Neural cell (in vitro differentiated cells): ENCODE results near the gene UBE2QL1. TPM values are rescaled to one million over a fixed set of nuclear protein-coding genes. Genes with fewer than 3 reads are reported as not detected.

Experiments used
- H2AFZ ChIP-seq: fragments of 200-600, 300-800 bp; sonication (generic), shearing (Covaris generic); 2 replicates; pipeline ENCODE4 v1.6.0; 2014; ENCODE audit warnings: low read depth, mild to moderate bottlenecking, antibody characterized with exemption, low read length, moderate library complexity
- H3F3A ChIP-seq: fragments of 200-600 bp; shearing (Covaris generic); 2 replicates; pipeline ENCODE4 v1.6.1; 2016; ENCODE audit warnings: mild to moderate bottlenecking, moderate library complexity, mixed read lengths, antibody characterized with exemption, low read length; ENCODE audit not compliant: insufficient read depth, poor library complexity, severe bottlenecking
- H3K27ac ChIP-seq: fragments of 200-600, 300-800 bp; sonication (generic), shearing (Covaris generic); 2 replicates; pipeline ENCODE4 v1.5.1; 2014; ENCODE audit warnings: mild to moderate bottlenecking, low read length, moderate library complexity
- H3K27me3 ChIP-seq: fragments of 300-800, 200-600 bp; sonication (generic), shearing (Covaris generic); 2 replicates; pipeline ENCODE4 v1.6.0; 2014; ENCODE audit warnings: mild to moderate bottlenecking, low read depth, low read length, moderate library complexity; ENCODE audit not compliant: insufficient read depth
- H3K36me3 ChIP-seq: fragments of 300-800, 200-600 bp; sonication (generic), shearing (Covaris generic); 2 replicates; pipeline ENCODE4 v1.5.1; 2014; ENCODE audit warnings: mild to moderate bottlenecking, antibody characterized with exemption, low read length, moderate library complexity; ENCODE audit not compliant: insufficient read depth
- H3K4me2 ChIP-seq: fragments of 300-800, 200-600 bp; sonication (generic), shearing (Covaris generic); 2 replicates; pipeline ENCODE4 v1.6.0; 2014; ENCODE audit warnings: mild to moderate bottlenecking, low read length
- H3K4me3 ChIP-seq: fragments of 300-800, 200-600 bp; sonication (generic), shearing (Covaris generic); 2 replicates; pipeline ENCODE4 v1.5.1; 2014; ENCODE audit warnings: mild to moderate bottlenecking, low read length, moderate library complexity
- H3K79me2 ChIP-seq: fragments of 200-600 bp; shearing (Covaris generic); replicated peaks from 2 replicates; pipeline ENCODE4 v1.6.0; 2014; ENCODE audit warnings: mild to moderate bottlenecking, low read length, moderate library complexity; ENCODE audit not compliant: insufficient read depth
- H3K9ac ChIP-seq: fragments of 300-800, 200-600 bp; sonication (generic), shearing (Covaris generic); 2 replicates; pipeline ENCODE4 v1.6.1; 2016; ENCODE audit warnings: mild to moderate bottlenecking, low read length, mixed read lengths
- H3K9me2 ChIP-seq: fragments of 200-600 bp; shearing (Covaris generic); 2 replicates; pipeline ENCODE4 v1.6.1; 2016; ENCODE audit warnings: mild to moderate bottlenecking, low read length, mixed read lengths; ENCODE audit not compliant: insufficient read depth
- H3K9me3 ChIP-seq: fragments of 200-600, 300-800 bp; sonication (generic), shearing (Covaris generic); 2 replicates; pipeline ENCODE4 v1.6.1; 2016; ENCODE audit warnings: mild to moderate bottlenecking, mixed run types, low read length, moderate library complexity, mixed read lengths
- H4K20me1 ChIP-seq: fragments of 200-600 bp; shearing (Covaris generic); 2 replicates; pipeline ENCODE4 v1.6.1; 2016; ENCODE audit warnings: mild to moderate bottlenecking, mixed run types; ENCODE audit not compliant: insufficient read depth
- CTCF ChIP-seq: fragments of 450-650 bp; IDR thresholded peaks from 2 replicates; pipeline ENCODE4 v1.5.1; 2014; ENCODE audit warnings: antibody characterized with exemption, mild to moderate bottlenecking, moderate library complexity; ENCODE audit not compliant: poor library complexity, severe bottlenecking
- EP300 ChIP-seq: fragments of 450-650 bp; conservative IDR thresholded peaks from 2 replicates; pipeline ENCODE4 v1.6.1; 2014; ENCODE audit warnings: antibody characterized with exemption, mild to moderate bottlenecking, moderate library complexity; ENCODE audit not compliant: poor library complexity, severe bottlenecking
- EZH2 ChIP-seq: fragments of 200-600, 300-800 bp; shearing (Covaris generic), sonication (generic); IDR thresholded peaks from 2 replicates; pipeline ENCODE4 v1.6.1; 2014; ENCODE audit warnings: antibody characterized with exemption, low read length, borderline replicate concordance, mild to moderate bottlenecking; ENCODE audit not compliant: insufficient read depth, poor library complexity, severe bottlenecking
- MXI1 ChIP-seq: fragments of 450-650 bp; conservative IDR thresholded peaks from 2 replicates; pipeline ENCODE4 v1.6.1; 2014; ENCODE audit warnings: antibody characterized with exemption, mild to moderate bottlenecking; ENCODE audit not compliant: poor library complexity, severe bottlenecking
- POLR2AphosphoS5 ChIP-seq: IDR thresholded peaks from 2 replicates; pipeline ENCODE4 v1.6.1; 2012
- RAD21 ChIP-seq: fragments of 450-650 bp; conservative IDR thresholded peaks from 2 replicates; pipeline ENCODE4 v1.6.1; 2014; ENCODE audit warnings: antibody characterized with exemption, mild to moderate bottlenecking, moderate library complexity
- REST ChIP-seq: IDR thresholded peaks from 2 replicates; pipeline ENCODE4 v1.6.1; 2012; ENCODE audit warnings: borderline replicate concordance
- SMC3 ChIP-seq: fragments of 450-650 bp; conservative IDR thresholded peaks from 2 replicates; pipeline ENCODE4 v1.6.1; 2014; ENCODE audit warnings: antibody characterized with exemption, mild to moderate bottlenecking, moderate library complexity; ENCODE audit not compliant: poor library complexity
- TAF1 ChIP-seq: IDR thresholded peaks from 2 replicates; pipeline ENCODE4 v1.6.1; 2012; ENCODE audit warnings: low read depth
- polyA plus RNA-seq: library from polyadenylated mRNA; depleted of rRNA; stranded (reverse); fragments of >200 nt; gene quantifications from 2 replicates; pipeline ENCODE4 v1.2.3, GENCODE V29; 2014

The UBE2QL1 gene
- polyA plus RNA-seq, 1 donor from 2014 or later, result 13.8 TPM

GRCh38 chr5:6520201-6520600 lies 71.5 kb downstream of the UBE2QL1 start:
- Histone ChIP-seq H4K20me1 (no peaks in the 10 kb centered on the region), H3K79me2 (no peaks in the 10 kb centered on the region), H3K27me3 (no peaks in the 10 kb centered on the region), H2AFZ (no peak overlapping the region), H3K4me2 (no peak overlapping the region), H3K9ac (no peak overlapping the region), H3F3A (no peaks in the 10 kb centered on the region), H3K4me3 (no peak overlapping the region), H3K36me3 (no peaks in the 10 kb centered on the region), H3K27ac (no peak overlapping the region), H3K9me2 (no peaks in the 10 kb centered on the region), H3K9me3 (no peaks in the 10 kb centered on the region)
- TF ChIP-seq RAD21 (no peak), REST (no peak), POLR2AphosphoS5 (no peak), SMC3 (no peak), EP300 (no peak), TAF1 (no peak), CTCF (no peak), MXI1 (no peak), EZH2 (no peak)

GRCh38 chr5:6522331-6522730 lies 73.7 kb downstream of the UBE2QL1 start:
- Histone ChIP-seq H4K20me1 (no peaks in the 10 kb centered on the region), H3K27ac (no peak overlapping the region), H3K4me2 (no peak overlapping the region), H3K9me2 (no peaks in the 10 kb centered on the region), H3K79me2 (no peaks in the 10 kb centered on the region), H2AFZ (no peak overlapping the region), H3K36me3 (no peaks in the 10 kb centered on the region), H3F3A (no peaks in the 10 kb centered on the region), H3K27me3 (no peaks in the 10 kb centered on the region), H3K9me3 (no peaks in the 10 kb centered on the region), H3K4me3 (no peak overlapping the region), H3K9ac (no peak overlapping the region)
- no peak for TF ChIP-seq CTCF
- no peak for TF ChIP-seq EZH2
- TF ChIP-seq RAD21, result no peak
- no peak for TF ChIP-seq SMC3
- TF ChIP-seq POLR2AphosphoS5, result no peak
- TF ChIP-seq TAF1, result no peak
- no peak for TF ChIP-seq EP300
- no peak for TF ChIP-seq MXI1
- no peak for TF ChIP-seq REST
